Fibroblast of peridontal ligament (primary cell): ENCODE results near the gene MED27.

Source experiments
- DNase-seq: peaks from one replicate; pipeline ENCODE4 v3.0.0-alpha.2; 2010; ENCODE audit errors: extremely low read depth

The MED27 gene

DNA sequence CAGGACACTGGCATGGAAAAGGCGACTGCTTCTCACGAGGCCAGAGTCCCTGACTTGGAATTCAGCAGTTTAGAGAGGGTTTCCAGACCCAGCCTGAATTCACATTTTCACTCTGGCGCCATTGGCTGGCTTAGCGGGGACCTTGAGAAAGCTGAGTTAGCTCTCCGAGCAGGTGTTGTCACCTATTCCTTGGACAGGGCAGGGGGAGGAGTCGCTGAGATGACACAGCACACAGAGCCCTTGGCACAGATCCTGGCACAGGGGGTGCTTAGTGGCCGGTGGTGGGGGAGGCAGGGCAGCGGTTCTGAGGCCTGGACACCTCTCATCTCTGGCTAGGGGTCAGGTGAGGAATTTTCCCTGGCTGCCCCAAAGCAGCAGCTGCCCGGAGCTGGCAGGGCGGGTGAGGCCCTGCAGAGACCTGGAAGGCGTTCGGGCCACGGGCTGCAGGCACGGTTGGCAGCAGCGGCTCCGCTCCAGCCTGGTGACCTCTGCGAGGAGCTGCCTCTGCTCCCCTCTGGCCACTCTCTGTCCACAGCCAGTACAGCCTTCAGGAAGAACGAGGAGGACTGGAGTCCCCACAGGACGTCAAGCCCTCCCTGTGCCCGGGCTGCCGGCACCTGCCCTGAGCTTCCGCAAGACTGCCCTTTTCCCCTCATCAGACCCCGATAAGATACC, 267.4 kb downstream of the MED27 start:
- no peak for DNase-seq

DNA sequence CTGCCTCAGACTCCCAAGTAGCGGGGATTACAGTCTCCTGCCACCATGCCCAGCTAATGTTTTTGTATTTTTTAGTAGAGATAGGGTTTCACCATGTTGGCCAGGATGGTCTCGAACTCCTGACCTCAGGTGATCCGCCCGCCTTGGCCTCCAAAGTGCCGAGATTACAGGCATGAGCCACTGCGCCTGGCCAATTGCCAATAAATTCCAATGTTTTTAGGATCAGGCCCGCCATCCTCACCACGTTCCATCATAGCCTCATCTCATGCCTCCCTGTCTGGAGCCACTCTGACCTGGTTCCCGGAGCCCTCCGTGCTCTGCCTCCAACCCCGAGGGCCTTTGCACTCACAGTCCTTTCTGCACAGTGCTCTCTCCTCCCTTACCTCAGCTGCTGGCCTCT, 268.3 kb downstream of the MED27 start:
- no peak for DNase-seq

DNA sequence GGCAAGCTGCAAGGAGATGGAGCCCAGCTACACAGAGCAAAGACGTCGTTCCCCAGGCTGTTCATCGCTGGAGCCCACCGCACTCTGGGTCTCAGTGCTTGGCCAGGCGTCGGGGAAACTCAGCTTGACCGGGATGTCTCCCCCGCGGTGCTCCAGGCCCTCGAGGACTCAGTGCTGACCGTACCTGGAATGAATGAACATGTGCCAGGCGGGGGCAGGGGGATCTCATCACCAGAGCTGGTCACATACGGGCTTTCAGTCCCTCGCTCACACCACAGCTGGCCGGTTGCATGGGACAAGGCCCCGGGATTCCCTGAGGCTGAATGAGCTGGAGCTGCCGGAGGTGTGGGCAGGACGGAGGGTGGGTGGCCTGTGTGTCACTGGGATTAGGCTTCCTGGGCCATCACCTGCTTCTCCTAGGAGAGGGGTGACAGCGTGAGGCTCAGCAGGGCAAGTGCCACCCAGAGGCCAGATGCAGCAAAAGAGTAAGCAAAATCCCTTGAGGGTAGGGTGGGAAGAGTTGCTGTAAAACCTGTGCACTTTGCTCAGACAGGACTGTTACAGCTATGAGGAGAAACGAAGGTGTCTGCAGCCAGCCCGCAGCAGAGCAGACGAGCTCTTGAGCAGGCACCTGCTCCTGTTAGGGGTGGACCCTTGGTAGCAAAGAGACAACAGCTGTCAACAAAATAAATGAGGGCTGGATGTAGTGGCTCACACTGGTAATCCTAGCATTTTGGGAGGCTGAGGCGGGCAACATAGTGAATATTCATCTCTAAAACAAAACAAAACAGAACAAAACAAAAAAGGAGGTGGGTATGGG, 269.1 kb downstream of the MED27 start:
- DNase-seq: no peak
